ENCODE measurements around the gene LAMC2.

The LAMC2 gene

GRCh38 chr1:183287191-183287675 lies 101.2 kb downstream of the LAMC2 start:
- no peak for DNase-seq (ENCODE audit: low read depth)

GRCh38 chr1:183288583-183288982 lies 102.5 kb downstream of the LAMC2 start:
- no peak for DNase-seq (ENCODE audit: low read depth)

- DNase-seq (ENCODE audit: low read depth): no peak
Measured at GRCh38 chr1:183289051-183289496, 103.0 kb downstream of the LAMC2 start.

GRCh38 chr1:183290628-183291027 lies 104.6 kb downstream of the LAMC2 start:
- no peak for DNase-seq (ENCODE audit: low read depth)

GRCh38 chr1:183291216-183291762 lies 105.2 kb downstream of the LAMC2 start:
- no peak for DNase-seq (ENCODE audit: low read depth)

GRCh38 chr1:183291802-183292514 lies 105.9 kb downstream of the LAMC2 start:
- peak; percentile 57 for DNase-seq (ENCODE audit: low read depth)

GRCh38 chr1:183293241-183293640 lies 107.2 kb downstream of the LAMC2 start:
- no peak for DNase-seq (ENCODE audit: low read depth)

- DNase-seq (ENCODE audit: low read depth): no peak
Measured at GRCh38 chr1:183293876-183294275, 107.8 kb downstream of the LAMC2 start.

Measured in stromal cell of bone marrow (primary cell).